B cell (primary cell): ENCODE measurements around the gene RAB28. TPM values are rescaled to one million over a fixed set of nuclear protein-coding genes. Genes with fewer than 3 reads are reported as not detected.

ENCODE experiments used
- ATAC-seq: fragments of 200-7000 bp; cut with Tn5 transposase; one replicate; pipeline ENCODE4 v1.10.0; 2021; ENCODE audit warnings: low read depth, mild to moderate bottlenecking, moderate number of reproducible peaks, moderate library complexity
- CTCF ChIA-PET: fragments of 350-600 bp; sonication (Branson Sonifier 250); formaldehyde crosslinking; loops from one replicate; lab custom pipeline; 2021; ENCODE audit warnings: antibody characterized with exemption, inconsistent platforms; lab: Charles Lee
- POLR2A ChIA-PET: fragments of 350-600 bp; sonication (Branson Sonifier 250); formaldehyde crosslinking; loops from one replicate; lab custom pipeline; 2021; ENCODE audit warnings: antibody characterized with exemption; lab: Charles Lee
- DNase-seq: peaks from one replicate; pipeline ENCODE4 v3.0.0; 2013
- H2AFZ ChIP-seq: 2 replicates; pipeline ENCODE4 v1.6.1; 2012; ENCODE audit warnings: mild to moderate bottlenecking, low read depth, low read length; ENCODE audit not compliant: insufficient read depth, poor library complexity, severe bottlenecking
- H3K27ac ChIP-seq, 2 donors: 1 replicate in 1 of 2; 2 replicates in 1 of 2; pipeline ENCODE4 v1.5.1; 2012 to 2013; ENCODE audit warnings: low read length in 2 of 2, mild to moderate bottlenecking in 2 of 2, moderate library complexity in 1 of 2
- H3K27me3 ChIP-seq, 4 experiments: fragments of 200-600 bp in 1 of 4; sonication (generic) in 1 of 4; replicated peaks in 1 of 4; 1 replicate in 2 of 4; 2 replicates in 2 of 4; pipeline versions ENCODE4 v1.6.1 to v1.7.0; 2013 to 2016; ENCODE audit warnings: low read length in 3 of 4, mild to moderate bottlenecking in 2 of 4, mixed read lengths in 1 of 4, moderate library complexity in 1 of 4; ENCODE audit not compliant: insufficient read depth in 4 of 4, control insufficient read depth in 3 of 4; ENCODE audit errors: control extremely low read depth in 1 of 4
- H3K36me3 ChIP-seq, 2 experiments: replicated peaks in 1 of 2; 1 replicate in 1 of 2; 2 replicates in 1 of 2; pipeline versions ENCODE4 v1.6.1 to v1.7.1; 2013; ENCODE audit warnings: low read length in 1 of 2; ENCODE audit not compliant: insufficient read depth in 2 of 2, control insufficient read depth in 1 of 2; ENCODE audit errors: control extremely low read depth in 1 of 2, extremely low read depth in 1 of 2
- H3K4me1 ChIP-seq, 2 donors: fragments of 200-600 bp in 1 of 2; sonication (generic) in 1 of 2; 1 replicate in 1 of 2; 2 replicates in 1 of 2; pipeline versions ENCODE4 v1.5.1 to v1.6.1; 2013 to 2017; ENCODE audit warnings: low read length in 2 of 2; ENCODE audit not compliant: control insufficient read depth in 2 of 2, insufficient read depth in 2 of 2
- H3K4me2 ChIP-seq: replicated peaks from 2 replicates; pipeline ENCODE3; 2012; ENCODE audit warnings: mild to moderate bottlenecking, low read depth, low read length; ENCODE audit not compliant: poor library complexity, severe bottlenecking
- H3K4me3 ChIP-seq, 5 experiments: fragments of 200-600 bp in 1 of 5; sonication (generic) in 1 of 5; 1 replicate in 3 of 5; 2 replicates in 2 of 5; pipeline versions ENCODE4 v1.5.1 to v1.7.0; 2011 to 2016; ENCODE audit warnings: low read length in 4 of 5, mild to moderate bottlenecking in 4 of 5, low read depth in 2 of 5, control low read depth in 1 of 5, moderate library complexity in 1 of 5; ENCODE audit not compliant: insufficient read depth in 1 of 5; ENCODE audit errors: control extremely low read depth in 1 of 5, extremely low read depth in 1 of 5
- H3K79me2 ChIP-seq: fragments of 200-600 bp; sonication (generic); one replicate; pipeline ENCODE4 v1.6.0; 2016; ENCODE audit warnings: low read length; ENCODE audit not compliant: control insufficient read depth, insufficient read depth
- H3K9ac ChIP-seq: fragments of 200-600 bp; sonication (generic); 2 replicates; pipeline ENCODE4 v1.6.1; 2017; ENCODE audit warnings: mild to moderate bottlenecking, low read length, moderate library complexity
- H3K9me3 ChIP-seq, 3 donors: one replicate each; pipeline versions ENCODE4 v1.6.1 to v1.7.1; 2013; ENCODE audit warnings: low read length in 2 of 3; ENCODE audit not compliant: control insufficient read depth in 2 of 3, insufficient read depth in 1 of 3; ENCODE audit errors: control extremely low read depth in 1 of 3
- H4K20me1 ChIP-seq: 2 replicates; pipeline ENCODE4 v1.6.0; 2012; ENCODE audit warnings: mild to moderate bottlenecking, low read length; ENCODE audit not compliant: insufficient read depth, control insufficient read depth, poor library complexity, severe bottlenecking
- H3K27ac Mint-ChIP-seq: one replicate; pipeline ENCODE4 v1.8.0; 2021; ENCODE audit warnings: mixed read lengths
- H3K27me3 Mint-ChIP-seq: one replicate; pipeline ENCODE4 v1.8.0; 2021; ENCODE audit warnings: mixed read lengths
- H3K4me1 Mint-ChIP-seq: one replicate; pipeline ENCODE4 v1.8.0; 2021; ENCODE audit warnings: mixed read lengths
- H3K4me3 Mint-ChIP-seq: one replicate; pipeline ENCODE4 v1.8.0; 2021; ENCODE audit warnings: mixed read lengths
- H3K9me3 Mint-ChIP-seq: one replicate; pipeline ENCODE4 v1.8.0; 2022; ENCODE audit warnings: mixed read lengths; ENCODE audit not compliant: insufficient read depth
- EZH2 ChIP-seq: IDR thresholded peaks from 2 replicates; pipeline ENCODE4 v1.6.1; 2012; ENCODE audit warnings: borderline replicate concordance, low read depth, mild to moderate bottlenecking, moderate library complexity, low read length; ENCODE audit not compliant: insufficient read depth, poor library complexity, severe bottlenecking
- WGBS: methylation state at CpG from one replicate; pipeline ENCODE4 v1.1.5; 2013; ENCODE audit warnings: missing lambda C conversion rate; ENCODE audit not compliant: insufficient coverage; 5-methylcytosine and 5-hydroxymethylcytosine counted together
- intact Hi-C: fragments of 100-400 bp; cut with micrococcal nuclease; formaldehyde crosslinking; loops from one replicate; pipeline ENCODE4 v1.10.0; 2022
- polyA plus RNA-seq: library from polyadenylated mRNA; depleted of rRNA; stranded (reverse); fragments of >200 nt; gene quantifications from 2 replicates; pipeline ENCODE4 v1.2.3, GENCODE V29; 2012
- total RNA-seq, 2 donors: library from RNA; stranded (reverse); fragments of 120-200 nt in 1 of 2; gene quantifications; 1 replicate in 1 of 2; 2 replicates in 1 of 2; pipeline versions ENCODE4 v1.2.3 to v1.2.4, GENCODE V29; 2013 to 2022
- TF ChIP-seq, protein P1 (sequence below): fragments of 200-600 bp; IDR thresholded peaks from one replicate; pipeline ENCODE4 v1.8.0; 2022; ENCODE audit warnings: antibody characterized with exemption, mild to moderate bottlenecking

The RAB28 gene
- total and polyA plus RNA-seq, 2 donors (not counting 1 experiment from before 2014, with no cell fraction given) = 7.2 to 17.4 TPM

DNA sequence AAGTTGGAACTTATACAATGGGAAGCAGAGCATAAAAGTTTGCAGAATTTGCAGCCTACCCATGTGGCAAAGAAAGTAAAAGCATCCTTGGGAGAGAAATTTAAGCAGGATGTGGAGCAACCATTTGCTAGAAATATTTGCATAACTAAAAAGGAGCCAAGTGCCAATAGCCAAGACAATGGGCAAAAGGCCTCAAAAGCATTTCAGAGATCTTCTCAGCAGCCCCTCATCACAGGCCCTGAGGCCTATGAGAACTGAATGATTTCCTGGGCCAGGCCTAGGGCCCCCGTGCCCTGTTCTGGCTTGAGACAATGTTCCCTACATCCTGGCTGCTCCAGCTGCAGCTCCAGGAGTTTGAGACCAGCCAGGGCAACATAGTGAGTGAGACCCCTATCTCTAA is 25.3 kb upstream of the RAB28 start:
- Histone ChIP-seq H3K9me3 (peaks cover 0 to 4% (median 0%) of the 10 kb centered on the region in 3 donors), H3K4me3 (no peak overlapping the region), H2AFZ (no peak overlapping the region), H3K79me2 (no peaks in the 10 kb centered on the region), H3K27me3 (peaks cover 0 to 13% (median 6%) of the 10 kb centered on the region in 4 experiments), H3K36me3 (no peaks in the 10 kb centered on the region), H3K4me2 (no peak overlapping the region), H3K9ac (no peak overlapping the region), H3K4me1 (no peaks in the 10 kb centered on the region), H3K27ac (no peak overlapping the region), H4K20me1 (no peaks in the 10 kb centered on the region)
- no peak for TF ChIP-seq EZH2
- TF ChIP-seq, protein P1, sequence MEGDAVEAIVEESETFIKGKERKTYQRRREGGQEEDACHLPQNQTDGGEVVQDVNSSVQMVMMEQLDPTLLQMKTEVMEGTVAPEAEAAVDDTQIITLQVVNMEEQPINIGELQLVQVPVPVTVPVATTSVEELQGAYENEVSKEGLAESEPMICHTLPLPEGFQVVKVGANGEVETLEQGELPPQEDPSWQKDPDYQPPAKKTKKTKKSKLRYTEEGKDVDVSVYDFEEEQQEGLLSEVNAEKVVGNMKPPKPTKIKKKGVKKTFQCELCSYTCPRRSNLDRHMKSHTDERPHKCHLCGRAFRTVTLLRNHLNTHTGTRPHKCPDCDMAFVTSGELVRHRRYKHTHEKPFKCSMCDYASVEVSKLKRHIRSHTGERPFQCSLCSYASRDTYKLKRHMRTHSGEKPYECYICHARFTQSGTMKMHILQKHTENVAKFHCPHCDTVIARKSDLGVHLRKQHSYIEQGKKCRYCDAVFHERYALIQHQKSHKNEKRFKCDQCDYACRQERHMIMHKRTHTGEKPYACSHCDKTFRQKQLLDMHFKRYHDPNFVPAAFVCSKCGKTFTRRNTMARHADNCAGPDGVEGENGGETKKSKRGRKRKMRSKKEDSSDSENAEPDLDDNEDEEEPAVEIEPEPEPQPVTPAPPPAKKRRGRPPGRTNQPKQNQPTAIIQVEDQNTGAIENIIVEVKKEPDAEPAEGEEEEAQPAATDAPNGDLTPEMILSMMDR = no peak
- H3K27ac Mint-ChIP-seq = no peak overlapping the region
- intact Hi-C loops = no loop called here
- H3K27me3 Mint-ChIP-seq = peaks cover 46% of the 10 kb centered on the region
- H3K4me1 Mint-ChIP-seq = no peaks in the 10 kb centered on the region
- WGBS = 100% methylated on average over 1 of the region's 1 CpG
- no peak overlapping the region for H3K4me3 Mint-ChIP-seq
- ChIA-PET POLR2A (no interaction called here), CTCF (no interaction called here)
- ATAC-seq (no peak), DNase-seq (no peak)
- no peaks in the 10 kb centered on the region for H3K9me3 Mint-ChIP-seq

DNA sequence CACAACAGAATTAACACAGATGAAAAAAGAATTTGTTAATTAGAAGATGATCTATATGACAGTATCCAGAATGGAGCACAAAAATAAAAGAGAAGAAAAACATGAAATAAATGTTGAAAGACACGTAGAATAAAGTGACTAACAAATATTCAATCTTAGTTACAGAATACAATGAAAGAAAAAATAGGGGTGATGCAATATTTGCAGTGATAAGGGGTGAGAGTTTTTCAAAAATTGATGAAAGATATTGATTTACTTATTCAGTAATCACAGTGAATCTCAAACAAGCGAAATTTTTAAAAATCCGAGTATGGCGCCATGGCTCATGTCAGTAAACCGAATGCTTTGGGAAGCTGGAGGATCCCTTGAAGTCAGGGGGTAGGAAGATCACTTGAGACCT is 20.2 kb upstream of the RAB28 start:
- ATAC-seq = no peak
- H3K4me1 Mint-ChIP-seq = no peaks in the 10 kb centered on the region
- Histone ChIP-seq H3K27me3 (peaks cover 0 to 15% (median 10%) of the 10 kb centered on the region in 4 experiments), H3K9me3 (no peaks in the 10 kb centered on the region), H3K79me2 (no peaks in the 10 kb centered on the region), H4K20me1 (no peaks in the 10 kb centered on the region), H2AFZ (no peak overlapping the region), H3K4me1 (no peaks in the 10 kb centered on the region), H3K36me3 (no peaks in the 10 kb centered on the region), H3K4me2 (no peak overlapping the region), H3K4me3 (no peak overlapping the region), H3K9ac (no peak overlapping the region), H3K27ac (no peak overlapping the region)
- no peak overlapping the region for H3K27ac Mint-ChIP-seq
- WGBS = 100% methylated on average over 3 of the region's 5 CpGs
- TF ChIP-seq, protein P1 = no peak
- no peak for TF ChIP-seq EZH2
- no peak overlapping the region for H3K4me3 Mint-ChIP-seq
- peaks cover 32% of the 10 kb centered on the region for H3K27me3 Mint-ChIP-seq
- no peak for DNase-seq
- intact Hi-C loops = no loop called here
- CTCF ChIA-PET = no interaction called here
- H3K9me3 Mint-ChIP-seq = no peaks in the 10 kb centered on the region
- POLR2A ChIA-PET = no interaction called here
